Astrocyte (in vitro differentiated cells and primary cell): ENCODE results near the gene RILPL1. TPM values are rescaled to one million over a fixed set of nuclear protein-coding genes. Genes with fewer than 3 reads are reported as not detected.
"Not testable (repeated sequence)": the region's sequence is repeated elsewhere in the genome, so short reads cannot be mapped to it uniquely, and the experiment has no call there.

Experiments
- DNase-seq: peaks from one replicate; pipeline ENCODE4 v3.0.0-alpha.2; 2010; ENCODE audit warnings: low read depth
- FAIRE-seq: peaks from 2 replicates; lab custom pipeline; 2011; peaks lifted over from hg19 to GRCh38; lab: Jason Lieb, UNC
- H2AFZ ChIP-seq: 2 replicates; pipeline ENCODE4 v1.6.0; 2012; ENCODE audit warnings: low read depth, low read length, inconsistent platforms
- H3K27ac ChIP-seq: 2 replicates; pipeline ENCODE4 v1.5.1; 2011; ENCODE audit warnings: low read depth, low read length, inconsistent platforms
- H3K27me3 ChIP-seq: 2 replicates; pipeline ENCODE4 v1.6.0; 2011; ENCODE audit warnings: low read length, inconsistent platforms; ENCODE audit not compliant: insufficient read depth
- H3K36me3 ChIP-seq: 2 replicates; pipeline ENCODE4 v1.5.1; 2011; ENCODE audit warnings: low read length, inconsistent platforms; ENCODE audit not compliant: insufficient read depth
- H3K4me1 ChIP-seq: 2 replicates; pipeline ENCODE4 v1.5.1; 2011; ENCODE audit warnings: low read length, inconsistent platforms; ENCODE audit not compliant: insufficient read depth
- H3K4me2 ChIP-seq: 2 replicates; pipeline ENCODE4 v1.6.0; 2012; ENCODE audit warnings: low read length, inconsistent platforms
- H3K4me3 ChIP-seq: 2 replicates; pipeline ENCODE4 v1.5.1; 2011; ENCODE audit warnings: low read depth, mild to moderate bottlenecking, low read length, inconsistent platforms; ENCODE audit not compliant: insufficient read depth
- H3K79me2 ChIP-seq: 2 replicates; pipeline ENCODE4 v1.6.0; 2012; ENCODE audit warnings: mild to moderate bottlenecking, low read length, inconsistent platforms; ENCODE audit not compliant: insufficient read depth
- H3K9ac ChIP-seq: 2 replicates; pipeline ENCODE4 v1.6.0; 2012; ENCODE audit warnings: mild to moderate bottlenecking, low read length, inconsistent platforms
- H3K9me3 ChIP-seq: 2 replicates; pipeline ENCODE4 v1.5.1; 2012; ENCODE audit warnings: low read depth, mild to moderate bottlenecking, low read length, inconsistent platforms; ENCODE audit not compliant: insufficient read depth
- H4K20me1 ChIP-seq: 2 replicates; pipeline ENCODE4 v1.6.0; 2012; ENCODE audit warnings: low read length, inconsistent platforms; ENCODE audit not compliant: insufficient read depth
- H3K27ac Mint-ChIP-seq: one replicate; pipeline ENCODE4 v1.8.0; 2021; ENCODE audit warnings: mild to moderate bottlenecking, mixed read lengths; ENCODE audit not compliant: unreplicated experiment
- H3K27me3 Mint-ChIP-seq: one replicate; pipeline ENCODE4 v1.8.0; 2021; ENCODE audit warnings: low read depth, mixed read lengths; ENCODE audit not compliant: unreplicated experiment
- H3K36me3 Mint-ChIP-seq: one replicate; pipeline ENCODE4 v1.8.0; 2021; ENCODE audit warnings: low read depth, mixed read lengths; ENCODE audit not compliant: unreplicated experiment
- H3K4me1 Mint-ChIP-seq: one replicate; pipeline ENCODE4 v1.8.0; 2021; ENCODE audit warnings: low read depth, mixed read lengths; ENCODE audit not compliant: unreplicated experiment
- H3K4me3 Mint-ChIP-seq: one replicate; pipeline ENCODE4 v1.8.0; 2021; ENCODE audit warnings: mild to moderate bottlenecking, moderate library complexity, mixed read lengths; ENCODE audit not compliant: unreplicated experiment
- H3K9me3 Mint-ChIP-seq: one replicate; pipeline ENCODE4 v1.8.0; 2021; ENCODE audit warnings: mild to moderate bottlenecking, mixed read lengths; ENCODE audit not compliant: unreplicated experiment
- CTCF ChIP-seq: IDR thresholded peaks from 2 replicates; pipeline ENCODE4 v1.5.1; 2011; ENCODE audit warnings: low read depth, mild to moderate bottlenecking, inconsistent platforms, low read length, moderate library complexity; ENCODE audit not compliant: insufficient read depth
- EZH2 ChIP-seq: IDR thresholded peaks from 2 replicates; pipeline ENCODE4 v1.6.1; 2012; ENCODE audit warnings: mild to moderate bottlenecking, low read length, inconsistent platforms; ENCODE audit not compliant: insufficient read depth
- total RNA-seq: library from RNA; stranded (reverse); gene quantifications from 2 replicates; pipeline ENCODE4 v1.2.1, GENCODE V29; 2021

RILPL1 gene
- total RNA-seq, 1 donor from 2014 or later: 23.0 TPM

- not testable (repeated sequence) for H2AFZ ChIP-seq, H3K9me3 ChIP-seq, H3K27me3 ChIP-seq, H3K27ac ChIP-seq, H3K36me3 Mint-ChIP-seq, H3K36me3 ChIP-seq, H3K4me1 Mint-ChIP-seq, DNase-seq, H3K27ac Mint-ChIP-seq, H3K4me3 Mint-ChIP-seq, H3K9me3 Mint-ChIP-seq, H3K4me2 ChIP-seq, H3K79me2 ChIP-seq, FAIRE-seq, H4K20me1 ChIP-seq, H3K27me3 Mint-ChIP-seq, H3K4me1 ChIP-seq, H3K4me3 ChIP-seq, H3K9ac ChIP-seq
Observed at GRCh38 chr12:123554843-123555242, 21.3 kb upstream of the RILPL1 start.

- H2AFZ ChIP-seq, H3K4me3 Mint-ChIP-seq, H3K27ac Mint-ChIP-seq, H3K4me1 Mint-ChIP-seq, H4K20me1 ChIP-seq, H3K4me3 ChIP-seq, FAIRE-seq, H3K27me3 ChIP-seq, H3K9me3 ChIP-seq, H3K9ac ChIP-seq, H3K36me3 ChIP-seq, DNase-seq, H3K4me1 ChIP-seq, H3K79me2 ChIP-seq, H3K27ac ChIP-seq, H3K27me3 Mint-ChIP-seq, H3K4me2 ChIP-seq, H3K9me3 Mint-ChIP-seq, H3K36me3 Mint-ChIP-seq: not testable (repeated sequence)
Observed at GRCh38 chr12:123554136-123554535, 20.6 kb upstream of the RILPL1 start.

- peaks cover 2% of the 10 kb centered on the region for H3K27me3 ChIP-seq
- H3K36me3 Mint-ChIP-seq: peaks cover 2% of the 10 kb centered on the region
- H3K27me3 Mint-ChIP-seq: peaks cover 6% of the 10 kb centered on the region
- H3K9me3 ChIP-seq: no peaks in the 10 kb centered on the region
- no peak for FAIRE-seq
- no peak overlapping the region for H3K4me2 ChIP-seq
- H3K79me2 ChIP-seq: no peaks in the 10 kb centered on the region
- H3K4me1 ChIP-seq: no peaks in the 10 kb centered on the region
- H4K20me1 ChIP-seq: no peaks in the 10 kb centered on the region
- no peak overlapping the region for H3K4me3 ChIP-seq
- no peaks in the 10 kb centered on the region for H3K36me3 ChIP-seq
- H3K27ac ChIP-seq: no peak overlapping the region
- DNase-seq: no peak
- no peak overlapping the region for H2AFZ ChIP-seq
- no peak overlapping the region for H3K27ac Mint-ChIP-seq
- H3K9ac ChIP-seq: no peak overlapping the region
- no peak overlapping the region for H3K4me3 Mint-ChIP-seq
- peaks cover 6% of the 10 kb centered on the region for H3K4me1 Mint-ChIP-seq
- TF ChIP-seq CTCF (no peak), EZH2 (no peak)
- H3K9me3 Mint-ChIP-seq: peaks cover 3% of the 10 kb centered on the region
Observed at GRCh38 chr12:123550700-123551099, 17.2 kb upstream of the RILPL1 start.

- Histone ChIP-seq H3K4me3 (no peak overlapping the region), H3K4me1 (no peaks in the 10 kb centered on the region), H3K9me3 (no peaks in the 10 kb centered on the region), H3K9ac (no peak overlapping the region), H3K27ac (no peak overlapping the region), H3K4me2 (no peak overlapping the region), H2AFZ (no peak overlapping the region), H4K20me1 (no peaks in the 10 kb centered on the region), H3K36me3 (no peaks in the 10 kb centered on the region), H3K27me3 (peaks cover 2% of the 10 kb centered on the region), H3K79me2 (no peaks in the 10 kb centered on the region)
- H3K27me3 Mint-ChIP-seq: peaks cover 6% of the 10 kb centered on the region
- TF ChIP-seq EZH2 (no peak), CTCF (no peak)
- DNase-seq (no peak), FAIRE-seq (no peak)
- H3K9me3 Mint-ChIP-seq: peaks cover 3% of the 10 kb centered on the region
- H3K4me3 Mint-ChIP-seq: no peak overlapping the region
- peaks cover 6% of the 10 kb centered on the region for H3K4me1 Mint-ChIP-seq
- H3K36me3 Mint-ChIP-seq: peaks cover 2% of the 10 kb centered on the region
- H3K27ac Mint-ChIP-seq: no peak overlapping the region
Observed at GRCh38 chr12:123548107-123548506, 14.6 kb upstream of the RILPL1 start.
